ENCODE measurements around the gene MYO15B.

Gene MYO15B

GRCh38 chr17:75638893-75639292 is 51.3 kb downstream of the MYO15B start:
- no peaks in the 10 kb centered on the region for H3K79me2 ChIP-seq (ENCODE audit: insufficient read depth, low read length)
- H3K9me3 ChIP-seq (ENCODE audit: insufficient read depth, low read depth, low read length), result no peaks in the 10 kb centered on the region
- H2AFZ ChIP-seq (ENCODE audit: low read length), result no peak overlapping the region
- H3K9me2 ChIP-seq (replicated peaks; ENCODE audit: low read depth, low read length), result no peaks in the 10 kb centered on the region
- no peaks in the 10 kb centered on the region for H4K20me1 ChIP-seq (ENCODE audit: insufficient read depth, low read length, poor library complexity, severe bottlenecking)
- H3K4me2 ChIP-seq (ENCODE audit: low read depth, low read length, poor library complexity, severe bottlenecking), result no peak overlapping the region
- H3F3A ChIP-seq (ENCODE audit: low read depth), result no peaks in the 10 kb centered on the region
- no peaks in the 10 kb centered on the region for H3K27me3 ChIP-seq (ENCODE audit: insufficient read depth, low read length, poor library complexity, severe bottlenecking)
- no peak for TF ChIP-seq EZH2phosphoT487 (IDR thresholded peaks at IDR 0.05; ENCODE audit: borderline replicate concordance)
- TF ChIP-seq, protein P1, sequence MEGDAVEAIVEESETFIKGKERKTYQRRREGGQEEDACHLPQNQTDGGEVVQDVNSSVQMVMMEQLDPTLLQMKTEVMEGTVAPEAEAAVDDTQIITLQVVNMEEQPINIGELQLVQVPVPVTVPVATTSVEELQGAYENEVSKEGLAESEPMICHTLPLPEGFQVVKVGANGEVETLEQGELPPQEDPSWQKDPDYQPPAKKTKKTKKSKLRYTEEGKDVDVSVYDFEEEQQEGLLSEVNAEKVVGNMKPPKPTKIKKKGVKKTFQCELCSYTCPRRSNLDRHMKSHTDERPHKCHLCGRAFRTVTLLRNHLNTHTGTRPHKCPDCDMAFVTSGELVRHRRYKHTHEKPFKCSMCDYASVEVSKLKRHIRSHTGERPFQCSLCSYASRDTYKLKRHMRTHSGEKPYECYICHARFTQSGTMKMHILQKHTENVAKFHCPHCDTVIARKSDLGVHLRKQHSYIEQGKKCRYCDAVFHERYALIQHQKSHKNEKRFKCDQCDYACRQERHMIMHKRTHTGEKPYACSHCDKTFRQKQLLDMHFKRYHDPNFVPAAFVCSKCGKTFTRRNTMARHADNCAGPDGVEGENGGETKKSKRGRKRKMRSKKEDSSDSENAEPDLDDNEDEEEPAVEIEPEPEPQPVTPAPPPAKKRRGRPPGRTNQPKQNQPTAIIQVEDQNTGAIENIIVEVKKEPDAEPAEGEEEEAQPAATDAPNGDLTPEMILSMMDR (conservative IDR thresholded peaks at IDR 0.05; ENCODE audit: low read length), result no peak
- no peak overlapping the region for H3K9ac ChIP-seq (ENCODE audit: low read depth, low read length, poor library complexity, severe bottlenecking)
- no peak overlapping the region for H3K4me3 ChIP-seq (ENCODE audit: low read length, poor library complexity, severe bottlenecking)
- H3K4me1 ChIP-seq (ENCODE audit: insufficient read depth, low read length, poor library complexity, severe bottlenecking), result peaks cover 5% of the 10 kb centered on the region
- H3K36me3 ChIP-seq (ENCODE audit: insufficient read depth, low read length), result no peaks in the 10 kb centered on the region

DNA sequence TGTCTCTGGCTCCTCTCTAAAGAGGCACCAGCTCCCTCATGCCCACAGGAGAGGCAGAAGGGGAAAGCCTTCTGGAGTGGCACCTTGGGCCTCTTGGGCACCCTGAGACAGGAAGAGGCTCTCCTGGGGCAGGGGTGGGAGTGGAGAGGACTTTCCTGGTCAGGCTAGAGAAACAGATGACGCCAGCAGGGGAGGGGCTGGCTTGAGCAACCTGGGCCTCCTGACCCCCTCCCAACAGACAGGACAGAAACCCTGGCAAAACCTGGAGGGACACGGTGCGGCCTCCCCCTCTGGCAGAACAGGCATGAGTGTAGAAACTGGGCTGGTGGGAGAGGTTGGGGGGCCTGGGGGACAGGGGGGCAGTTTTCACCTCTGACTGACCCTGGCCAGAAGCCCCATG is 51.7 kb downstream of the MYO15B start:
- H3K9me2 ChIP-seq (replicated peaks; ENCODE audit: low read depth, low read length), result no peaks in the 10 kb centered on the region
- no peak overlapping the region for H3K4me3 ChIP-seq (ENCODE audit: low read length, poor library complexity, severe bottlenecking)
- H2AFZ ChIP-seq (ENCODE audit: low read length), result no peak overlapping the region
- no peaks in the 10 kb centered on the region for H3K79me2 ChIP-seq (ENCODE audit: insufficient read depth, low read length)
- H3K9me3 ChIP-seq (ENCODE audit: insufficient read depth, low read depth, low read length), result no peaks in the 10 kb centered on the region
- H3K4me2 ChIP-seq (ENCODE audit: low read depth, low read length, poor library complexity, severe bottlenecking), result no peak overlapping the region
- TF ChIP-seq, protein P1 (conservative IDR thresholded peaks at IDR 0.05; ENCODE audit: low read length), result no peak
- H3K9ac ChIP-seq (ENCODE audit: low read depth, low read length, poor library complexity, severe bottlenecking), result no peak overlapping the region
- H3F3A ChIP-seq (ENCODE audit: low read depth), result no peaks in the 10 kb centered on the region
- no peaks in the 10 kb centered on the region for H4K20me1 ChIP-seq (ENCODE audit: insufficient read depth, low read length, poor library complexity, severe bottlenecking)
- H3K36me3 ChIP-seq (ENCODE audit: insufficient read depth, low read length), result no peaks in the 10 kb centered on the region
- peaks cover 1% of the 10 kb centered on the region for H3K4me1 ChIP-seq (ENCODE audit: insufficient read depth, low read length, poor library complexity, severe bottlenecking)
- no peaks in the 10 kb centered on the region for H3K27me3 ChIP-seq (ENCODE audit: insufficient read depth, low read length, poor library complexity, severe bottlenecking)

DNA sequence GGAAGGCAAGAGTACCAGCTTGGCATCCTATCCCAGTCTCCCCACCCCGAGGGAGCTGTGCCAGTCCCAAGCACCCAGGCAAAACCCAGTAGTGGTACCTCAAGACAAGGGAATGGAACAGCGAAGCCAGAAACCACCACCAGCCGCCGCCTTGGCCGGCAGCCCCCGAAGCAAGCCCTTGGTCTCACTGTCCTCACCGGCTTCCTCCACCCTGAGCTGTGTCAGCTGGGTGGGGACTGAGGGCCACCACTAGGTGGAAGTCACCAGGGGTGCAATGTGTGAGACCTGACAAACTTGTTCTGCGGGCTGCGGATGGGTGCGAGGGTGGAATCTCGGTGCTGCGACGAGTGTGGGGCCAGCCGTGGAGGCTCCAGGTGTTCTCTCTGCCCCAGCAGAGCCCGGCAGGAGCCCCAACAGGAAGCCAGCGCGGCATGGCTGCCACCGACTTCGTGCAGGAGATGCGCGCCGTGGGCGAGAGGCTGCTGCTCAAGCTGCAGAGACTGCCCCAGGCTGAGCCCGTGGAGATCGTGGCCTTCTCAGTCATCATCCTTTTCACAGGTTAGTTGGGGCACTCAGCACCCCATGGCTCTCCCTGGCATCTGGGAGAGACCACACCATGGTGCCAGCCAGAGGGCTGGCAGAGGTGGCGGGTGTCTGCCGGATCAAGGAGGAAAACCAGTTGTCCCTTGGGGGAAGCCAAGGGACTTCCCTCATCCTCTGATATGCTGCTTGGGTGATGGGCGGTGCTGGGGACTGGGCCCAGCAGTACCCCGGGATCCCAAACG is 52.4 kb downstream of the MYO15B start:
- Histone ChIP-seq H3K9ac (ENCODE audit: low read depth, low read length, poor library complexity, severe bottlenecking) (no peak overlapping the region), H3K36me3 (ENCODE audit: insufficient read depth, low read length) (no peaks in the 10 kb centered on the region), H2AFZ (ENCODE audit: low read length) (no peak overlapping the region), H4K20me1 (ENCODE audit: insufficient read depth, low read length, poor library complexity, severe bottlenecking) (no peaks in the 10 kb centered on the region), H3K9me3 (ENCODE audit: insufficient read depth, low read depth, low read length) (no peaks in the 10 kb centered on the region), H3K4me1 (ENCODE audit: insufficient read depth, low read length, poor library complexity, severe bottlenecking) (no peaks in the 10 kb centered on the region), H3F3A (ENCODE audit: low read depth) (no peaks in the 10 kb centered on the region), H3K9me2 (replicated peaks; ENCODE audit: low read depth, low read length) (no peaks in the 10 kb centered on the region), H3K27me3 (ENCODE audit: insufficient read depth, low read length, poor library complexity, severe bottlenecking) (no peaks in the 10 kb centered on the region), H3K79me2 (ENCODE audit: insufficient read depth, low read length) (no peaks in the 10 kb centered on the region), H3K4me2 (ENCODE audit: low read depth, low read length, poor library complexity, severe bottlenecking) (no peak overlapping the region), H3K4me3 (ENCODE audit: low read length, poor library complexity, severe bottlenecking) (no peak overlapping the region)
- TF ChIP-seq, protein P1 (conservative IDR thresholded peaks at IDR 0.05; ENCODE audit: low read length), result no peak
- no peak for TF ChIP-seq EZH2phosphoT487 (IDR thresholded peaks at IDR 0.05; ENCODE audit: borderline replicate concordance)
